SK-N-SH treated with all-trans-retinoic acid at 6 μM for 48 hours (cell line): ENCODE measurements around the gene NR2E1.

Experiments
- ARNTL ChIP-seq: fragments of 450-650 bp; formaldehyde crosslinking; IDR thresholded peaks from 2 replicates; pipeline ENCODE4 v1.5.0; 2020; ENCODE audit warnings: low read depth, mild to moderate bottlenecking, moderate library complexity, borderline replicate concordance
- CREB5 ChIP-seq: fragments of 250-450 bp; sonication (Bioruptor Pico); IDR thresholded peaks from 2 replicates; pipeline ENCODE4 v1.5.1; 2020; ENCODE audit warnings: low read depth, mild to moderate bottlenecking, moderate library complexity
- CSDC2 ChIP-seq: fragments of 250-450 bp; sonication (Bioruptor Pico); IDR thresholded peaks from 2 replicates; pipeline ENCODE4 v1.5.0; 2020; ENCODE audit warnings: mild to moderate bottlenecking, moderate library complexity
- ESRRG ChIP-seq: fragments of 250-450 bp; sonication (Bioruptor Pico); IDR thresholded peaks from 2 replicates; pipeline ENCODE4 v1.6.1; 2021; ENCODE audit warnings: mild to moderate bottlenecking
- GLIS3 ChIP-seq: fragments of 250-450 bp; sonication (Bioruptor Pico); IDR thresholded peaks from 2 replicates; pipeline ENCODE4 v1.5.0; 2020; ENCODE audit warnings: mild to moderate bottlenecking, moderate library complexity
- ISL1 ChIP-seq: fragments of 250-450 bp; sonication (Bioruptor Pico); IDR thresholded peaks from 2 replicates; pipeline ENCODE4 v2.1.2; 2022; ENCODE audit warnings: mild to moderate bottlenecking, moderate library complexity
- PATZ1 ChIP-seq: fragments of 250-450 bp; sonication (Bioruptor Pico); IDR thresholded peaks from 2 replicates; pipeline ENCODE4 v1.8.0; 2020; ENCODE audit warnings: mild to moderate bottlenecking, moderate library complexity, borderline replicate concordance
- SNAI2 ChIP-seq: fragments of 250-450 bp; sonication (Bioruptor Pico); IDR thresholded peaks from 2 replicates; pipeline ENCODE4 v1.5.0; 2020; ENCODE audit warnings: mild to moderate bottlenecking, moderate library complexity
- TCF4 ChIP-seq: fragments of 250-450 bp; sonication (Bioruptor Pico); IDR thresholded peaks from 2 replicates; pipeline ENCODE4 v1.8.0; 2021; ENCODE audit warnings: mild to moderate bottlenecking, moderate library complexity, borderline replicate concordance
- TOX ChIP-seq: fragments of 250-450 bp; sonication (Bioruptor Pico); IDR thresholded peaks from 2 replicates; pipeline ENCODE4 v1.8.0; 2021; ENCODE audit warnings: mild to moderate bottlenecking, moderate library complexity, borderline replicate concordance
- ZNF565 ChIP-seq: fragments of 450-650 bp; formaldehyde crosslinking; conservative IDR thresholded peaks from 2 replicates; pipeline ENCODE4 v1.5.0; 2020; ENCODE audit warnings: low read depth, mild to moderate bottlenecking, moderate library complexity
- ZNF8 ChIP-seq: fragments of 450-650 bp; formaldehyde crosslinking; IDR thresholded peaks from 2 replicates; pipeline ENCODE4 v1.5.0; 2020; ENCODE audit warnings: mild to moderate bottlenecking, moderate library complexity

- TF ChIP-seq CREB5 (CRISPR knock-in tag) = no peak
- no peak for TF ChIP-seq GLIS3 (CRISPR knock-in tag)
- no peak for TF ChIP-seq ARNTL (CRISPR knock-in tag)
- no peak for TF ChIP-seq ZNF565 (CRISPR knock-in tag)
- TF ChIP-seq PATZ1 (CRISPR knock-in tag) = no peak
- TF ChIP-seq TOX (CRISPR knock-in tag) = no peak
- no peak for TF ChIP-seq CSDC2 (CRISPR knock-in tag)
- TF ChIP-seq ZNF8 (CRISPR knock-in tag) = no peak
- no peak for TF ChIP-seq ESRRG (CRISPR knock-in tag)
- TF ChIP-seq ISL1 = no peak
- TF ChIP-seq SNAI2 (CRISPR knock-in tag) = no peak
- no peak for TF ChIP-seq TCF4 (CRISPR knock-in tag)
Observed at GRCh38 chr6:108174371-108175175, 8.8 kb downstream of the NR2E1 start.
